ENCODE measurements around the gene PPP6R3. TPM values are rescaled to one million over a fixed set of nuclear protein-coding genes. Genes with fewer than 3 reads are reported as not detected.

Gene PPP6R3
- total and polyA plus RNA-seq, 2 of the 13 experiments (the other 11 are each of a cell fraction or from before 2014, with no cell fraction given): 41.2 to 83.4 TPM

DNA sequence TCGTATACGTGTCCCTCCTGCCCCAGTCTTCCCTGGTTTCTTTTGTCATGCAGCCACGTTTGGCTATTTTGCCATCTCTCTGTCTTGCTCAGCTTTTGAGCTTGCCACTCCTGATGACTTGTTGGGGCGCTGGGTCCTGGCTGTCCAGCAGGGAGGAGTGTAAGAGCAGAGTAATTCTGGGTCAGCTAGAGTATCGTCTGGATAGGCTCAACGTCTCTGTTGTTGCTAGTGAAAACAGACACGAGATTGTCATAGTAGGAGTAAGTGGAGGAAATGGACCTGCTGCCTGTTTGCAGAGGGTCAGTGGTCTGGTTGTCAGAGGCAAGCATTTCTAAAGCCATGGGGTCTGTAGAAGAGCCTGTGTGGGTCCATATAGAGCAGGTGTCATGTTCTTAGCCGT is 83.0 kb downstream of the PPP6R3 start:
- CTCF ChIA-PET (ENCODE audit: low intra/inter-chr PET ratio, low total read pairs): no interaction called here
- WGBS (ENCODE audit: low lambda C conversion rate): 96% methylated on average over 7 of the region's 8 CpGs
- Histone ChIP-seq H3K4me2 (ENCODE audit: low read depth, low read length) (no peak overlapping the region), H3K79me2 (ENCODE audit: insufficient read depth, low read length) (peaks cover 28% of the 10 kb centered on the region), H3K4me1 (ENCODE audit: insufficient read depth, low read length) (peaks cover 15% of the 10 kb centered on the region), H3K36me3 (replicated peaks in 1 of 2; ENCODE audit: control insufficient read depth in 1 of 2, insufficient read depth in 2 of 2, low read length in 2 of 2) (peaks cover 26 to 80% of the 10 kb centered on the region in 2 experiments), H3K4me3 (replicated peaks in 1 of 3; ENCODE audit: insufficient read depth in 1 of 3, low read depth in 2 of 3, low read length in 3 of 3) (no peak overlapping the region), H3K27me3 (ENCODE audit: control insufficient read depth in 1 of 2, insufficient read depth in 2 of 2, low read length in 2 of 2) (no peaks in the 10 kb centered on the region), H3K27ac (ENCODE audit: extremely low read length, insufficient read depth, low read length) (no peak overlapping the region), H3K9me3 (ENCODE audit: low read length) (no peaks in the 10 kb centered on the region), H3K9ac (ENCODE audit: insufficient read depth, low read depth, low read length) (no peak overlapping the region), H2AFZ (ENCODE audit: low read length) (no peak overlapping the region), H4K20me1 (ENCODE audit: insufficient read depth, low read length) (peaks cover 7% of the 10 kb centered on the region)
- POLR2A ChIA-PET: no interaction called here
- BruUV-seq (replicated peaks): no TSS peak
- FAIRE-seq (no peak), ATAC-seq (no peak), DNase-seq (ENCODE audit: low spot score) (no peak)
- in situ Hi-C loops (cut with HindIII; ENCODE audit: extremely low pct_ligation_motif_present, low pct_unique_long_range_greater_than_20kb): no loop called here
- TF ChIP-seq TRIM24 (CRISPR knock-in tag; IDR thresholded peaks at IDR 0.05) (no peak), CHCHD3 (CRISPR knock-in tag; IDR thresholded peaks at IDR 0.05) (no peak), ZNF790 (CRISPR knock-in tag; IDR thresholded peaks at IDR 0.05; ENCODE audit: borderline replicate concordance) (no peak), SP5 (CRISPR knock-in tag; IDR thresholded peaks at IDR 0.05; ENCODE audit: borderline replicate concordance, low read depth) (no peak), NCOA2 (CRISPR knock-in tag; IDR thresholded peaks at IDR 0.05) (no peak), ZNF678 (CRISPR knock-in tag; IDR thresholded peaks at IDR 0.05) (no peak), IKZF1 (IDR thresholded peaks at IDR 0.05) (no peak), TEAD2 (CRISPR knock-in tag; IDR thresholded peaks at IDR 0.05) (no peak), ZNF572 (CRISPR knock-in tag; IDR thresholded peaks at IDR 0.05) (no peak), ZFP36L2 (CRISPR knock-in tag; IDR thresholded peaks at IDR 0.05) (no peak), ZNF713 (CRISPR knock-in tag; IDR thresholded peaks at IDR 0.05) (no peak), NFYC (CRISPR knock-in tag; IDR thresholded peaks at IDR 0.05) (no peak), ZNF510 (CRISPR knock-in tag; IDR thresholded peaks at IDR 0.05; ENCODE audit: low read depth) (no peak), ISX (CRISPR knock-in tag; conservative IDR thresholded peaks at IDR 0.05) (no peak)
- TF ChIP-seq, protein P1, sequence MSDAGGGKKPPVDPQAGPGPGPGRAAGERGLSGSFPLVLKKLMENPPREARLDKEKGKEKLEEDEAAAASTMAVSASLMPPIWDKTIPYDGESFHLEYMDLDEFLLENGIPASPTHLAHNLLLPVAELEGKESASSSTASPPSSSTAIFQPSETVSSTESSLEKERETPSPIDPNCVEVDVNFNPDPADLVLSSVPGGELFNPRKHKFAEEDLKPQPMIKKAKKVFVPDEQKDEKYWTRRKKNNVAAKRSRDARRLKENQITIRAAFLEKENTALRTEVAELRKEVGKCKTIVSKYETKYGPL (CRISPR knock-in tag; IDR thresholded peaks at IDR 0.05): no peak
- TF ChIP-seq, protein P2, sequence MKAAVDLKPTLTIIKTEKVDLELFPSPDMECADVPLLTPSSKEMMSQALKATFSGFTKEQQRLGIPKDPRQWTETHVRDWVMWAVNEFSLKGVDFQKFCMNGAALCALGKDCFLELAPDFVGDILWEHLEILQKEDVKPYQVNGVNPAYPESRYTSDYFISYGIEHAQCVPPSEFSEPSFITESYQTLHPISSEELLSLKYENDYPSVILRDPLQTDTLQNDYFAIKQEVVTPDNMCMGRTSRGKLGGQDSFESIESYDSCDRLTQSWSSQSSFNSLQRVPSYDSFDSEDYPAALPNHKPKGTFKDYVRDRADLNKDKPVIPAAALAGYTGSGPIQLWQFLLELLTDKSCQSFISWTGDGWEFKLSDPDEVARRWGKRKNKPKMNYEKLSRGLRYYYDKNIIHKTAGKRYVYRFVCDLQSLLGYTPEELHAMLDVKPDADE (CRISPR knock-in tag; IDR thresholded peaks at IDR 0.05): no peak
- TF ChIP-seq, protein P3, sequence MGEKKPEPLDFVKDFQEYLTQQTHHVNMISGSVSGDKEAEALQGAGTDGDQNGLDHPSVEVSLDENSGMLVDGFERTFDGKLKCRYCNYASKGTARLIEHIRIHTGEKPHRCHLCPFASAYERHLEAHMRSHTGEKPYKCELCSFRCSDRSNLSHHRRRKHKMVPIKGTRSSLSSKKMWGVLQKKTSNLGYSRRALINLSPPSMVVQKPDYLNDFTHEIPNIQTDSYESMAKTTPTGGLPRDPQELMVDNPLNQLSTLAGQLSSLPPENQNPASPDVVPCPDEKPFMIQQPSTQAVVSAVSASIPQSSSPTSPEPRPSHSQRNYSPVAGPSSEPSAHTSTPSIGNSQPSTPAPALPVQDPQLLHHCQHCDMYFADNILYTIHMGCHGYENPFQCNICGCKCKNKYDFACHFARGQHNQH (CRISPR knock-in tag; IDR thresholded peaks at IDR 0.05): no peak
- TF ChIP-seq, protein P4, sequence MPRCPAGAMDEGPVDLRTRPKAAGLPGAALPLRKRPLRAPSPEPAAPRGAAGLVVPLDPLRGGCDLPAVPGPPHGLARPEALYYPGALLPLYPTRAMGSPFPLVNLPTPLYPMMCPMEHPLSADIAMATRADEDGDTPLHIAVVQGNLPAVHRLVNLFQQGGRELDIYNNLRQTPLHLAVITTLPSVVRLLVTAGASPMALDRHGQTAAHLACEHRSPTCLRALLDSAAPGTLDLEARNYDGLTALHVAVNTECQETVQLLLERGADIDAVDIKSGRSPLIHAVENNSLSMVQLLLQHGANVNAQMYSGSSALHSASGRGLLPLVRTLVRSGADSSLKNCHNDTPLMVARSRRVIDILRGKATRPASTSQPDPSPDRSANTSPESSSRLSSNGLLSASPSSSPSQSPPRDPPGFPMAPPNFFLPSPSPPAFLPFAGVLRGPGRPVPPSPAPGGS (CRISPR knock-in tag; IDR thresholded peaks at IDR 0.05): no peak
- intact Hi-C loops (cut with micrococcal nuclease; ENCODE audit: unreplicated experiment): no loop called here
